Stimulated activated CD8-positive, alpha-beta memory T cell treated with anti-CD3 and anti-CD28 coated beads, Interleukin-15, amount 100 ng/mL, for 48 hours (primary cell): ENCODE measurements around the gene BRAT1.

Experiments used
- DNase-seq, 2 donors: peaks; one replicate each; pipeline ENCODE4 v3.0.0-alpha.2; 2020; ENCODE audit warnings: low read depth in 2 of 2

BRAT1 gene

DNA sequence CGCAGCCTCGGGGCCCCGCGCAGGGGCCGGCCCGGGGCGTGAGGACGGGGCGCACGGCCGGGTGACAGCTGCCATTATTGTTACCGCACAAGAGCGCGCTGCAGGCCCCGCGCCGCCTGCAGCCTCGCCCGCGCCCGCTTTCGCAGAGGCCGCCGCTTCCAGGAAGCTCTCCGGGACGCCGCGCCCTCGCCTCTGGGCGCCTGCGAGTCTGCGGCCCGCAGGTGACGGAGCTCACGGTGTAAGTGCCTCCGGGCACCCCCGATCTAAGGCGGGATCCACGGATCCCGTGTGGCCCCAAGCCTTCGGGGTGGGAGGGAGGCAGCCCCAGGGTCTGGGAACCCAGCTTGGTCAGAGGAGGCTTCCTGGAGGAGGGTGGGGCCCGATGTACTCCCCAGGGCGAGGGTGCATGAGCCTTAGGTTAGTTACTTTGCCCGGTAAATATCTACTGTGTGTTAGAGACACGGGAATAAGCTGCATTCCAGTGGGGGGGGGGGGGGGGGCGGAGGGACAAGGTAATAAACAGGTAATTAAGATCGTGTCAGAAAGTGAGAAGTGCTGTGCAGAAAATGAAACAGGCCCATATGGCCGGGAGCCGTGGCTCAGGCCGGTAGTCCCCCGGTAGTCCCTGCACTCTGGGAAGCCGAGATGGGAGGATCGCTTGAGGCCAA, 4.1 kb upstream of the BRAT1 start:
- no peak for DNase-seq

DNA sequence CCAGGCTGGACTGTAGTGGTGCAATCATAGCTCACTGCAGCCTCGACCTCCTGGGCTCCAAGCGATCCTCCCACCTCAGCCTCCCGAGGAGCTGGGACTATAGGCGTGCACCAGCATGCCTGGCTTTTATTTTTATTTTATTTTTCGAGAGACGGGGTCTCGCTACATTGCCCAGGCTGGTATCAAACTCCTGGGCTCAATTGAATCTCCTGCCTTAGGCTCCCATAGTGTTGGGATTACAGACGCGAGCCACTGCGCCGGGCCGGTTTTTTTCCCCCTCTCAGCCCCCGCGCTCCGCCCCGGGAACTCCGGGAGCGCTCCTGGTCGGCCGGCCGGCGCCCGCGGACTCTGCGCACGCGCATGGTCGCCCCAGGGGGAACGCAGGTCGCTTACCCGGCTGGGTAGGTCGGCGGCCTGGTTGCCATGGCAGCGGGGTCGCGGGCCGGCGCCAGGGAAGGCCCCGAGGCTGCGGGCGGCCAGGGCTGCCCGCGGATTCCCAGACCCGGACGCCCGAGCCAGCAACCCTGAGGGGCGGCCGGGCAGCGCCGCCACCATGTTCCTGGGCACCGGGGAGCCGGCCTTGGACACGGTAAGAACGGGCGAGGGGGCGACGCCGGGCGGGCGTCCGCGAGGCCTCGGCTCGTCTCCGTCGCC, 3.4 kb upstream of the BRAT1 start, which contains the start of gene IQCE:
Gene IQCE, plus strand, starts transcription at position 351 of the 654 bp plus-strand sequence. Its CDS starts 203 bp downstream, at position 554.
- peak; percentile 90 to 91 for DNase-seq

DNA sequence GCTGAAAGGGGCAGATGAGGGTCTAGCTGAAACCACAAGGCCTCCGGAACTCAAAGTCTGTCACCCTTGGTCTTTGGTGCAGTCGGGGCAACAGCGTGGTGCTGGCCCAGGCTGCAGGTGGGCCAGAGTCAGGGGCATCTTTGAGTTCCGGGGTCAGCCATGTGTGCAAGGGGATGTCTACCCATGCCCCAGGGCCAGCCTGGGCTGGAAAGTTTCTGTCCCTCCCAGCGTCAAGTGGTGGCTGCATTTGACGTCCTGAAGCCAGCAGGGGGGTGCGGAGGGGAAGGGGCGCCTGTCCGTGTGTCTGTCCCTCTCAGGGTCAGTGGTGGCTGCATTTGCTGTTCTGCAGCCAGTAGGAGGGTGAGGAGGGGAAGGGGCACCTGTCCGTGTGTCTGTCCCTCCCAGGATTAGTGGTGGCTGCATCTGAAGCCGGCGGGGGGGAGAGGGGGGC, 638 bp downstream of the BRAT1 start:
- no peak for DNase-seq

DNA sequence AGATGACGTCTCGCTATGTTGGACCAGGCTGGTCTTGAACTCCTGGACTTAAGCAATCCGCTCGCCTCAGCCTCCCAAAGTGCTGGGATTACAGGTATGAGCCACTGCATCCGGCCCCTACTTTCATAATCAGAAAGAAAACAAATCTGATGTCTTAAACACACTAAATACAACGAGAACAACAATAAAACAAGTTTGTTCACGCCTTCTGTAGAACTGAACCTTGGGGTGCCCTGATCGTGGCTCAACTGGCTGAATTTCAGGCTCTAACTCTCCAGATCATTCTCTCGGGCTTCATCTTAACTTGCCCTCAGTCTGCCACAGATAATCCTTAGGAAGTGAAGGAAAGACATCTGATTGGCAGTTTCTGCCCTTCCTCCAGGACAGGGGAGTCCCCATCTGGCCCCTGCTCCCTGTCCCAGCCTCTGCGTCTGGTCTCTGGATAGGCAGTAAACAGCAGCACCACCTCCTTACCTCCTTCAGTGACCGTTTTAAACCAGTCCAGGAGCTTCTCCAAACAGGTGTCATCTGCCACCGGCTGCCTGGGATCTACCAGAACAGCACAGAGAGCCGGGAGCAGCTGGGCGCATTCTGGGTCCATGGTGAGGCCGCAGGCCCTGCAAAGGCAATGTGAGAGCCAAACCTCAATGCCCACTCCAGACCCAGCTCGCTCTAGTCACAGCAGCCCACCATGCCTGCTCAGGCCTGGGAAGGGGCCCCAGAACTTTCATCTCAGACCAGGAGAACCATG, 1.3 kb downstream of the BRAT1 start:
- no peak for DNase-seq

DNA sequence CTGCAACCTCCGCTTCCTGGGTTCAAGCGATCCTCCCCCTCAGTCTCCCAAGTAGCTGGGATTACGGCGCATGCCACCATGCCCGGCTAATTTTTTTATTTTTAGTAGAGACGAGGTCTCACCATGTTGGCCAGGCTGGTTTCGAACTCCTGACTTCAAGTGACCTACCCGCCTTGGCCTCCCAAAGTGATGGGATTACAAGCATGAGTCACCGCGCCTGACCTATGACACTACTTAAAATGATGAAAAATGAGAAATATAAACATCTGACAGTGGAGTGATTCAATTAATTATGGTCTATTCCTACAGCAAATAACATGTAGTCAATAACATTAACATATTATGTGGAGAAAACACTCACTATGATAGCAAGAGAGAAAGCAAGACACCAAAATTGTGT, 2.2 kb downstream of the BRAT1 start:
- no peak for DNase-seq

DNA sequence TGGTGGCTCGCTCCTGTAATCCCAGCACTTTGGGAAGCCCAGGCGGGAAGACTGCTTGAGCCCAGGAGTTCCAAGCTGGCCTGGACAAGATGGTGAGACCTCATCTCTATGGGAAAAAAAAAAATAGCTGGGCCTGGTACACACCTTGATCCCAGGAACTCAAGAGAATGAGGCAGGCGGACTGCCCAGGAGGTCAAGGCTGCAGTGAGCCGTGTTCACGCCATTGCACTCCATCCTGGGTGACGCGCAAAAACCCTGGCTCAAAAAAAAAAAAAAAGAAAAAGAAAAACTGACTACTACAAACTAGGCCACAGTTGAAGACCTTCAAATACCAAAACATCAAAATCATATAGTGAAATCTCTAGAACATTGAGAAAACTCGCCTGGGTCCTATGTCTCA, 3.9 kb downstream of the BRAT1 start:
- DNase-seq: no peak

DNA sequence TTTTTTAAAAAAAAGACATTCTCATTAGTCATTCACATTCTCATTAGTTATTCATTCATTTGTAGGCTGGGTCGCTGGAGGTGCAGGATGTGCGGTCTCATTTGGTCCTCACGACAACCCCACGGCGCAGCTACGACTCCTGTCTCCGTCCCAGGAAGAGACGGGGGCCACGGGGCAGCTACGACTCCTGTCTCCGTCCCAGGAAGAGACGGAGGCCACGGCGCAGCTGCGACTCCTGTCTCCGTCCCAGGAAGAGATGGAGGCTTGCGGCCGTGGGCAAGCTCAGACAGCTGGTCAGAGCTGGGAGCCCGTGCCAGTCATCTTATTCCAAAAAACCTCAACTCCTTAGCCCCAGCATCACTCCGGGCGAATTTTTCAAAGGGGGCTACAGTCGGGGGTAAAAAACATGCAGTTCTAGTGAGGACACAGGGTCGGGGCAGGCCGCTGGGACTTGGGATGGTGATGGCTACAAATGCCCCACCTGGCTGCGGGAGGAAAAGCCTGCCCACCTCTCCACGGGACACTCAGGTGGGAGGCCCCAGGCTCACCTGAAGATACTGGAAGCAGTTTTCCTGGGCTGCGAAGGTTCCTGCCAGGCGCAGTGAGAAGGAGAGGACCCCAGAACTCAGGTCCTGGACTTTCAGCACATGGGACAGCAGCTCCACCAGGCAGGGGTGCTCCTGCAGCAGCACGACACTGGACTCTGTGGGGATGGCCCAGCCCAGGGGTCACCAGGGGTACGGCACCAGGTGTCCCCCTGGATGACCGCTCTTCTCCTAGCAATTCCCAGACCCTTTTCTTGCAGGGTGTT, 8.3 kb downstream of the BRAT1 start:
- no peak for DNase-seq

DNA sequence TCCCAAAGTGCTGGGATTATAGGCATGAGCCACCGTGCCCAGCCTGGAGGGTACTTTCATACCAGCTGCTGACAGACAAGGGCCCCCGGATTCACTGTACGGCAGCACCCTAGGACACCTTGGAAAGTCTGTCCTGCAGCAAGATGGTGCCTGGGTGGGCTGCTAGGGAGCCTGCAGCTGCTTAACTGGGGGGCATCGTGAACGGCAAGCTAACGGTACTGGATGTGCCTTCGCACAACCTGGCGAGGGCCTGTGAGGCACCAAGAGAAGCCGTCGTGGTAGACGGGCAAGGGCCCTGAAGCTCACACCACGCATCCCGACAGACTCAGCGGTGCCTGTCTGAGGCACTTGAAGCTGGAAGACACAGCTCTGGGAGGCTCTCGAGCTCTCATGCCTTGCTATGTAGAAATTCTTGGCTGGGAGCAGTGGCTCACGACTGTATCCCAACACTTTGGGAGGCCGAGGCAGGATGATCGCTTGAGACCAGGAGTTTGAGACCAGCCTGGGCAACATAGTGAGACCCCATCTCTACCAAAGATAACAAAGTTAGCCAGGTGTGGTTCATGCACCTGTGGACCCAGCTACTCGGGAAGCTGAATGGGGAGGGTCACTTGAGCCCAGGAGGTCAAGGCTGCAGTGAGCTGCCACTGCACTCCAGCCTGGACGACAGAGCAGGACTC, 9.4 kb downstream of the BRAT1 start:
- DNase-seq: no peak

DNA sequence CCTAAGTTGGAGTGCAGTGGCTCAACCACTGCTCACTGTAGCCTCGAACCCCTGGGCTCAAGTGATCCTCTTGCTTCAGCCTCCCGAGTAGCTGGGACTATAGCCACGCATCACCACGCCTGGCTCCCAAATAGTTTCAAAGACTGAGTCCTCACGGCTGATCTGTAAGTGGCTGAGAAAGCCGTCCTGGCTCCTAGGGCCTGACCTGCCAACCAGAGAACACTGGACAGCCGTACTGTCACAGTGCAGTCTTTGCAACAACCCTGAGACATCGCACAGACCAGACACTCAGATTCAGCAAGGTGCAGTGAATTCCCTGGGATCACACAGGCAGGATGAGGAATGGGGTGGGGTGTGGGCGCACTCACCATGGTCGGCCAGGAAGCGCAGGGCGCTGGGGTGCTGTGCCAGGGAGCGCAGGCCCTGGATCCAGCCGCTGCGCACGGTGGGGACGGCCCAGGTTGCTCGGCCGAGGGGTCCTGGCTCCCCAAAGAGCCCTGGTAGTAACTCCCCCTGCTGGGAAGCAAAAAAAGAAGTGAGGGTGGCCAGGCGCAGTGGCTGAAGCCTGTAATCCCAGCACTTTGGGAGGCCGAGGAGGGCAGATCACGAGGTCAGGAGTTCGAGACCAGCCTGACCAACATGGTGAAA, 10.7 kb downstream of the BRAT1 start:
- DNase-seq: no peak

DNA sequence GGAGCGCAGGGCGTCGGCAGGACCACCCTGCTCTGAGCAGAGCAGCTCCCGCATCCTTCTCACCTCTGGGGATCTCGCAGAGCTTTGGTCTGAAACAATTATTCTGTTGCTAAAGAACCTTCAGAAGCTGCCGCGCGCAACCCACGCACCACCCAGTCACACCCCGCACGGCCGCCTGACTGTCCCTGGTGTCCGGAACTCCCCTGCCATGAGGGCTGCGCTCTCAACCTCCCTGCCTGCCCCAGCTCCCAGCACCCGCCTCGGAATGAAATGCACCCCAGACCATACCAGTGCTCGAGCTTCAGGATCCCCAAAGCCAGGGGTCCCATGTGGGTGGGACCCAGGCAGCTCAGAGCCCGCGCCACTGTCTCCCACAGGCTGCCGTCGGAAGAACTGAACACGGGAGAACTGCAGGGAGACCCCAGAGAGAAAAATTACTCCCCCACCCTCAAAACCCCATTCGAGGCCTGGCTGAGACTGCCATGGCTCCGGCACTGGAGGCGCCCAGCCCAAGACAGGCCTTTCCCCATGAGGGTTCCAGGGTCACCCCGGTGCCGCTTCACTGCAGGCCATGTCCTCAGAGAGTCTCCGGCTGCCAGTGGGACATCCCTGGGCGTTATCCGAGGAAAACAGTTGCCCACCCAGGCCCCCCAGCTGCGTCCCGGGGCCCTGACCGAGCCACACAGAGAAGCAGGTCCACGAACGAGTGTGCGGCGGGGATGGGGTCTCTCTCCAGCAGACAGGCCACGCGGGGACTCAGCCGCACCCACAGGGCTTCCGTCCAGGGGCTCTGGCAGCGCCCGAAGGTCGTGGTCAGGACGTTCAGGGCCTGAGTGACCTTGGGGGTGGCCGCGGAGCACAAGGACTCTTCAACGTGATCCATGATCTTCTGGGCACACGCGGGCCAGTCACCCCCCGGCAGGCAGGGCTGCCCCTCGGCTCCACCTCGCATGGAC, 12.1 kb downstream of the BRAT1 start:
- no peak for DNase-seq

DNA sequence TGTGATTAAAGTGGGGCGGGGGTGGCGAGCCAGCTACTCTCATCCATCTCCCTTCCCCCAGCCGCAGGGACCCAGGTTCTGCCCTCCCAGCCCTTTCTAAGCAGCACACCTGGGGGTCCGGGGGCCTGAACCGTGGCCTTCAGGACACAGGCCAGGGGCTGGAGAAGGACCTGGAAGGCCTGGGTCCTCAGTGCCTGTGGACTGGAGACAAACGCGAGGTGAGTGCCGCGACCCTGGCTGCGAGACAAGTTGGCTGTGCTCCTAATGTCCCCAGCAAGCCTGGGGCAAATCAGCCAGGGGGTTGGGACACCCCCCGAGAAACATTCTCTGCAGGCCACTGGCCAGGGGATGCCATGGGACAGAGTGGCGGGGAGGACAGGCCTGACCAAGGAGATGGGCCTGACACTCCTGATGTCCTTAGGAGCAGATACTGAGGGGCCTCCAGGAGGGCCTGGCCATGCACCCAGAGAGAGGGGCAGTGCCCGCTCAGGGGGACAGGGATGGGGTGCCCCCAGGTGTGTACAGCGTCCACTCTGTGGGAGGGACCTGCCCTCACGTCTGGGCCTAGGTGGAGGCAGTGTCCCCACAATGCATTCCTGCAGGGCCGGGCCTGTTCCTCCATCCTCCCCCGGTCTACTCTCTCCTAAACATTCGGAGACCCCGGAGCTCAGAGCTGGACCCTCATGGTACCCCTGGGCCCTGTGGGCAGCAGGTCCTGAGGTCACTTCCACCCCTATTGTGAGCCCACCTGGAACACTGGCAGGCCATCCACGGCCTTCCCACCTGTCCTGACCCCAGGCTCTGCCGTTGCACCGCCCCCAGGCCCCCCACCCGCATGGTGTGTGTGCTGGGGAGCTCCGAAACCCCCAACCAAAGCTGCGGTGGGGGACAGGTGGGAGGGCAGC, 13.1 kb downstream of the BRAT1 start:
- no peak for DNase-seq

DNA sequence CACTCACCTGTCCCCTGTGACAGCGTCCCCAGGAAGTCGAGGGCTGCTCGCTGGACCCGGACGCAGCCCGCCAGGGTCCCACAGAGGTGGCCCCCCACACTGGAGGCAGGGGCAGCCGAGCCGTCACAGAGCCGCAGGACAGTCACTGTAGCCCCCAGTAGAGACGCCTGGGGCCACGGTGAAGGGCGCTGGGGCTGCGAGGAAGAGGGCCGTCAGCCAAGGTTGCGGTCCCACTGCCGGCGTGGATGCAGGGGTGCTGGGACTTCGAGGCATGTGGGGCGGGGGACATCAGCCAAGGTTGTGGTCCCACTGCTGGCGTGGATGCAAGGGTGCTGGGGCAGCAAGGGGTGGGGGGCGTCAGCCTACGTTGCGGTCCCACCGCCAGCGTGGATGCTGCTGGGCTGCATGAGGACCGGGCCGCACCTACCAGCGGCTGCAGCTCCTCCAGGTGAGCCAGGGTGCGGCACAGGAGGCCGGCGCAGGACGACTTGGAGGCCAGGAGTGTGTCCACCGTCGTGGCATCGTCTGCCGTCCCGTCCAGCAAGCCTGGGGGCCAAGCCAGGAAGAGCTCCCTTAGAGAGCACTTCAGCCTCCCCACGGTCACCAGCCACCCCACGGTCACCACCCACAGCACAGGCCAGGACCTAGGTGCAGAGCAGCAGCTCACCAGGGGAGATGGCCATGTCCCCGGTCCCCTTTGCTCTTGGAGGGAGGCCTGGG, 13.9 kb downstream of the BRAT1 start:
- no peak for DNase-seq

DNA sequence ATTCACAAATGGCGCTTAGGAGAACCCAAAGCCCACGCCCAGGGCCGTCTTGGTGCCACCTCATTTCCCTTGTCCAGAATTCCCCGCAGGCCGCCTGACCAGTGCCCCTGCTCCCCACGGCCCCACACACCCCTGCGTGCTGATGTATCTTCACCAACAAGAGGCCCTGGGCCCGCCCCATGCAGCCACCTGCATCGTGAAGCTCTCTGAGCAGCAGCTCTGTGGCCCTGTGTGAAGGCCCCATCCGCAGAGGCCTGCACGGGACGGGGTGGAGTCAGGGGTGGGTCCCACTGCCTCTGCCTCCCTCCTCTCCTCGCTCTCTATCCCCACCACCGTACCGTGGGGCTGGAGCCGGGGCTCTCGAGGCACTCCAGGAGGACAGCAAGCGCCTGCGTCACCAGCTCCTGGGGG, 14.7 kb downstream of the BRAT1 start:
- DNase-seq: no peak

DNA sequence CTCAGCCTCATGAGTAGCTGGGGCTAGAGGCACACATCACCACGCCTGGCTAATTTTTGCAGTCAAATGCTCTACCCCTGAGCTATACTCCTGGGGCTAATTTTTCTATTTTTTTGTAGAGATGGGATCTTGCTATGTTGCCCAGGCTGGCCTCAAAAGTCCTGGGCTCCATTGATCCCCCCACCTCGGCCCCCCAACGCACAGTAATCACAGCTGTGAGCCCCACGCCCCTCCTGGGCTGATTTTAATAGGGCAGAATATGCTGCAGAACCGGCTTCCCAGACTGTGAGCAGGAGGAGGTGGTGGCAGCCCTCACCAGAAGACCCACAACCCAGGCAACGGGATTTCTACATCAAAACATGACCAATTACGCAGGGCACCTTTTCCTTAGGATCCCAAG, 15.2 kb downstream of the BRAT1 start:
- DNase-seq: no peak

DNA sequence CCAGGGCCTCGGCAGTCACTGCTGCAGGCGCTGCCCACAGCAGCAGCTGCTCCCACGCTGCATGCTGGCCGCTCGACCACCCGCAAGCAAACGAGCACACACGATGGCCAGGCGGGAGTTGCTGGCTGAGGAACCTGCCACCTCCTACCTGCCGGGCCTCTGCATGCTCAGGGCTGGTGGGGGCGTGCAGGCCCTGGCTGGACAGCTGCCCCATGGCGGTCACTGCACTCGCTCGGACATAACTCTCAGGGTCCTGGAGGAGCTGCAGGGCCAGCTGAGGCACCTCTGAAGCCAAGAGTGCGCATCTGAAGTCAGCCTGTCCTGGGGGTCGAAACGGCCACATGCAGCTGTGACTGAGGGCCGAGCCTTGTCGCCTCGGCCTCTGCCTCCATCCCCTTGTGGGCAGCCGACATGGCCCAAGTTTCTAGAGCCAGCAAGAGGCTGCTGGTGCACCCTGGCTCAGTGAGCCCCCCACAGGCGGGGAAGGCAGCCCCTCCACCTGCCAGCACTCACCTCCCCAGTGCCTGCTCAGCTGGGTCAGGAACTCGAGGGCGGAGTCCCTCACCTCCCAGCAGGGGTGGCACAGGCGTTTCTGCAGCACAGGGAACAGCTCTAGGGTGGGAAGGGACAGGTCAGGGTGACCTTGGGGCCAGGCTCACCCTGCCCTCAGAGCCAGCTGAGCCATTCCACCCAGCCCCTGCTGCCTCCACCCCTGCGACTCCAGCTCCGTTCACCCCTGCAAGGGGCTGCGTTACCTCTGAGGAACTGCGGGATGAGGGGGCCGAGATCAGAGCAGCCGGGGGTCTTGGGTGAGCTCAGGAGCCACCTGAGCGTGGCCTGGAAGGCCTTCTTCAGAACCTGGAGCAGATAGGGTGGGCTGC, 16.1 kb downstream of the BRAT1 start:
- DNase-seq: no peak

DNA sequence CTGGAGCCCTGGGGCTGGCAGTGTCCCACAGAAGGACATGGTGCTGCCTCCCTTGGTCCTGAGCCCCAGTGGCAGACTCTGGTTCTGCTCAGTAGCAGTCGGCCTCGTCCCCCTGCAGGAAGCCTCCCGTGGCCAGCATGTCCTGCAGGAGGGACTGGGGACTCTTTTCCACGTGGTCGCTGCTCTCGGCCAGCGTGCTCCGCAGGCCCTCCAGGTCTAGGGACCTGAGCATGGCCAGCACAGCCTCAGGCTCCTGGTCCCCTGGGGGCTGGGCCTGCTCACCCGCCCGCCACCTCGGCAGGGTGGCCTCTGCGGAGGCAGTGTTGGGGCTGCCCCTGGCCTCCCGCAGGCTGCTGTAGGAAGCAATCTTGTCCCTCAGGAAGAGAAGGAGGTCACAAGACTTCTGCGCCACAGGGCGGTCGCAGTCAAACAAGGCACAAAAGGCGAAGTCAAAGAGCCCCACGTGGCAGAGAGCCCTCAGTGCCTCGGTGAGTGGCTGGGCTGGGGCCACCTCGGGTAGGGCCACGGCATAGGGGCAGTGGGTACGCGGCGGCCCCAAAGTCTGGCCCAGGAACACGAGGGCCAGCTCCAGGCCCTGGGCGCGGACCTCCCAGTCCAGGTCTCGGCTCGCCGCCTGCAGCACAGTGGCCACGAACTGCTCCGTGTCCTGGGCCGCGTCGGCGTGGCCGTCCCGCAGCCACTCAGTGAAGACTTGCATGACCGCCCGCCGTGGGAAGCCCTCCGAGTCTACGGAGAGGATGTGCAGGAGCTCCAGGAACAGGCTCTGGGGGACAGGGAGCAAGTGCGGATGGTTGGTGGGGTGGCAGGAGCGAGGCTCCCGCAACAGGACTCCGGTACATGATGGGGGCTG, 17.1 kb downstream of the BRAT1 start:
- DNase-seq: no peak
